GM21367 (cell line): ENCODE results near the gene ABI3BP.
"Not testable (repeated sequence)": the region's sequence is repeated elsewhere in the genome, so short reads cannot be mapped to it uniquely, and the experiment has no call there.

Source experiments
- ATAC-seq: cut with Tn5 transposase; IDR thresholded peaks from one replicate; pipeline ENCODE4 v1.9.1; 2021; ENCODE audit not compliant: unreplicated experiment

ABI3BP gene

DNA sequence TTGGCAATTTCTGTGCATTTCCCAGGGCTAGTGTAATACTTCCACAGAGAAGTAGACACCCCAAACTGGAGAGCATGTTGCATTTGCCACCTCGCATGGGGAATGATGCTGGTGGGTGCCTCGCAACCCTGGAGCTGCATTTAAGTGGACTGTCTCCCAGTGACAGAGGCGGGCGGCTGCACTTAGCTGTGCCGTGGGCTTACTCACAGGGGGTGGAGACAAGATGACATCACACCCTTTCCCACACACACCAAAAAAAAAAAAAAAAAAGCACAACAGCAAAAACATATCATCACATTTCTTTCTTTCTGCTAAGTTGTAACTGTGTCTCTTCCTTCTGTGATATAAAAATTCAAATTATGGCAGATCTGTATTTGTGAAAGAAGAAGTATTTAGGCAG is at the start of gene ABI3BP:
Gene ABI3BP, minus strand, starts transcription at position 113 of the 400 bp plus-strand sequence. Its CDS starts 37 bp downstream, at position 76.
- no peak for ATAC-seq

- no peak for ATAC-seq
Measured at GRCh38 chr3:101039285-101039684, 46.1 kb upstream of the ABI3BP start.

GRCh38 chr3:101038880-101039279 is 45.7 kb upstream of the ABI3BP start:
- no peak for ATAC-seq

- no peak for ATAC-seq
Measured at GRCh38 chr3:101038393-101038792, 45.2 kb upstream of the ABI3BP start.

DNA sequence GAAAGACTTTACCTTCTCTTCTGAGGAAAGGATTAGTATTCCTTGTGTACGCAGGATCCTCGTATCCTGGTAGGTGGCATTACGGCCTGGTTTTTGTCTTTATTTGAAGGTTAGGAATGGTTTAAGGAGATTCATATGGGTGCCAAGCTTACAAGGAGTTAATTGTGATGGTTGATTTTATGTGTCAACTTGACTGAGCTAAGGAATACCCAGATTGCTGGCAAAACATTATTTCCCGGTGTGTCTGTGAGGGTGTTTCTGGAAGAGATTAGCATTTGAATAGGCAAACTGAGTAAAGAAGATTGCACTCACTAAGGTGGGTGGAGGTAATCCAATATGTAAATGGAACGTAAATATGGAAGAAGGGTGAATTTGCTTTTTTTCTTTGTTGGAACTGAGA is 44.4 kb upstream of the ABI3BP start:
- no peak for ATAC-seq

- ATAC-seq, result no peak
Measured at GRCh38 chr3:101036676-101037075, 43.5 kb upstream of the ABI3BP start.

DNA sequence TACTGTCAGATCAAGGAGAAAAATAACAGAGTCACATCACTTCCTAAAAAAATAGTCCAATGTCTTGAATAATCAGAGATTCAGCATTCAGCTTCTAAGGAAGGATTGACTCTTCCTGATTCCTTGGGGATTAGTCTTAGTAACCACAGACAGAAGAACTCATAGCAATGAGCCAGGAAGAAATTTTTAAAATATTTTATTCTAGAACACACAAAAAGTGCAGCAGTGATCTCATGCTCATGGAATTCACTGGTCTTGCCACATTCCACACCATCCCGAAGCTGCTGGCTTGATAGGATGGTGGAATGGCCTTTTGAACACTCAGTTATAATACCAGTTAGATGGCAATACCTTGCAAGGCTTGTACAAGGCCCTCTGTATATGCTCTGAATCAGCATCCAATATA is 43.0 kb upstream of the ABI3BP start:
- ATAC-seq, result no peak

GRCh38 chr3:101027286-101027685 is 34.1 kb upstream of the ABI3BP start:
- no peak for ATAC-seq

- ATAC-seq, result no peak
Measured at GRCh38 chr3:101026881-101027280, 33.7 kb upstream of the ABI3BP start.

- no peak for ATAC-seq
Measured at GRCh38 chr3:101026244-101026643, 33.0 kb upstream of the ABI3BP start.

GRCh38 chr3:101020351-101021015 is 27.3 kb upstream of the ABI3BP start:
- ATAC-seq, result no peak

- ATAC-seq, result no peak
Measured at GRCh38 chr3:101017017-101017416, 23.8 kb upstream of the ABI3BP start.

DNA sequence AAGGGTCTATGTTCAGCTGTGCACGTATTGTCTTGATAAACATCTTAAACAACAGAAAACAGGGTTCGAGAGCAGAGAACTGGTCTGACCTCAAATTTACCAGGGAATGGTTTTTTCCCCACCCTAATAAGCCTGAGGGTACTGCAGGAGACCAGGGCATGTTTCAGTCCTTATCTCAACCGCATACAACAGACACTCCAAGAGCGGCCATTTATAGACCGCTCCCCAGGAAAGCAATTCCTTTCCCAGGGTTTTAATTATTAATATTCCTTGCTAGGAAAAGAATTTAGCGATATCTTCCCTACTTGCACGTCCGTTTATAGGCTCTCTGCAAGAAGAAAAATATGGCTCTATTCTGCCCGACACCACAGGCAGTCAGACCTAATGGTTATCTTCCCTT is 19.1 kb upstream of the ABI3BP start:
- not testable (repeated sequence) for ATAC-seq

DNA sequence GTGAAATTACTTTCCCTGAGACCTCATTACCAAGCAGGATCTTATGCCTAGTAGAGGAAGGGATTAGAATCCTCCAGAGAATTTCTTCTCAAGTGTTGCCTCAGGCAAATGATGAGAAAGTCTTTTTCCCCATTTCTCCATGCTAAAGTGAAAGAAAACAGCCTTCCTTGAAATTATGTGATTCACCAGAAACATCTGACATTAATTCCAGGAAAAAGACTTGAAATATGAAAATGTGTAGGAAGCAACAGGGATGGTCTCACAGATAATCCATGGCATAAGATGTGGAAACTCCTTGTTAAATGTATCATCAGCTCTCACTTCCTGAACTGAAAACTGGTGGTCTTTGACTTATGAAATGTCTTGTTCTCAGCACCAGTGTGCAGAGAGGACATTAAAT is 17.9 kb upstream of the ABI3BP start:
- ATAC-seq, result no peak

GRCh38 chr3:101010296-101010695 is 17.1 kb upstream of the ABI3BP start:
- no peak for ATAC-seq

DNA sequence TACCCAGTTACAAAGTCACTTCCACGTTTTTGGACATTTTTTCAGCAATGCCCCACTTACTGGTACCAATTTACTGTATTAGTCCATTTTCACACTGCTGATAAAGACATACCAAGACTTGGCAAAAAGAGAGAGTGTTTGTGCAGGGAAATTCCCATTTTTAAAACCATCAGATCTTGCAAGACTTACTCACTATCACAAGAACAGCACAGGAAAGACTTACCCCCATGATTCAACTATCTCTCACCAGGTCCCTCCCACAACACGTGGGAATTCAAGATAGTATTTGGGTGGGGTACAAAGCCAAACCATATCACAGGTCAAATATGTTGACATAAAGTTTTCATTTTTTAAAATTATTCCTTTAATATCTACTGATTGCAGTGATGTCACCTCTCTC is 16.2 kb upstream of the ABI3BP start:
- no peak for ATAC-seq

GRCh38 chr3:100999160-100999559 is 5.9 kb upstream of the ABI3BP start:
- ATAC-seq, result no peak

DNA sequence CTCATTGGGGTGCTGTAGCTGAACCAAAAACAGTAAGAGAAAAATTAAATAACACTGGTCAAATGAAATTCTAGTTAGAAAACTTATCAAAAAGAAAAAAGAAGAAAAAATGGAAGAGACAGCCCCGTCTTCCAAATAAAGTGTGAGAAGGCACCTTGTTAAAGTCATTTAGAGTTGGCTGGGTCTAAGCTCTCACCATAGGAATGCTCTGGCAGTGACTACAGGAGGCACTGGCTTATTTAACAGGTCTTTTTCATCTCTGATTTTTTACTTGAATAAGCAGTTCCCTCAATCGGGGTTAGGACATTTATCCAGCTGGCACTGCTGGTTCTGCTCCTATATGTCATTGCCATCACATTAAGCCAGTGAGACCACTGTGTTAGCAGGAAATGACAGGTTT is 1.6 kb upstream of the ABI3BP start:
- ATAC-seq, result no peak

DNA sequence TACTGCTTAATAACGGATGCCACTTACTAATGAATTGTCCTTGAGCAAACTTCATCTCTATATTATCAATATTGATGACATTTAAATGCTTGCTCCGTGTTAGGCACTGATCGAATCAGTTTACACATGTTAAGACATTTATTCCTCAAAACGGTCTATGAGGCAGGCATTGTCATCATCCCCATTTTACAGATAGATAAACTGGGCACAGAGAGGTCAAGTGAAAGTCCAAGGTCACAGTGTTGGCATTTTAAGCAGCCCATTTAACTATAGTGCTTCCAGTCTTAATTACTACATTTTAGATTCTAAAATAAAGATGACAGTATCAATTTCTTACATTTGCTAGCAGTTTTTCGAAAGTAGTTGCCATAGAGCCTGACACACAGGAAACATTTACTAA is 966 bp upstream of the ABI3BP start:
- no peak for ATAC-seq

DNA sequence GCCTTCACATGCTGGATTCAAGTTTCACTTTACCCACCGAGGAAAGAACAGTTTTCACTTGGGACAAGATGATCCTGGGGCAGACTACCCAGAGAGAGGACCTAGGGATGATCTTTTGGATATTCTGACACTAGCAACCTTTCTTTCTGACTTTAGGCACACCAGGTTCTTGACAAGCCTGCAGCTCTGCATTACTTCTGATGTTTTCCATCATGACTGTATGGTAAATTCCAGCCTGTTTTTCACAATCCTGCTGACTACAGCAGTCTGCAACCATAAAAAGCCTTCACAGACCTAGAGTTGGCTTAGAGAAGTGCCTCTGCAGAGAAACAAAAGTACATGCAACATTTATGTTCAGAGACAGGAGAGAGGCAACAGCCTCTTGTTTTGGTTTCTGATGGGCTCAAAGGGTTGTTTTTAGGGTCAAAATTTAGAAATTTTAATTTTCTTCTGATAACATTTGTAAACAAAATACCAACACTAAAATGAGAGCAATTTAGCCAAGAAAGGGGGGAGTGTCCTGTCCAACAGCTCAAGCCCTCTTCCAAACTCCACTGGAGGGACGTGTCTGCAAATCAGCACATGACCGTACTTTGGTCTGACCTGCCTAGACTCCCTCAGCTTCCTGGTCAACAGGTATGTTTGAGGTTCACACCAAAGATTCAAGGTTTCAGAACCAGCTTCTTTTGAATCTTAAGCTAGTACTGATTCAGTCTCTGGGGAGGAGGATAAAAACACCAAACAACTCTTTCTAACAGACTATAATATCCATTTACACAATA is 799 bp downstream of the ABI3BP start:
- ATAC-seq, result no peak

GRCh38 chr3:100988080-100988479 is 5.1 kb downstream of the ABI3BP start:
- ATAC-seq, result no peak

DNA sequence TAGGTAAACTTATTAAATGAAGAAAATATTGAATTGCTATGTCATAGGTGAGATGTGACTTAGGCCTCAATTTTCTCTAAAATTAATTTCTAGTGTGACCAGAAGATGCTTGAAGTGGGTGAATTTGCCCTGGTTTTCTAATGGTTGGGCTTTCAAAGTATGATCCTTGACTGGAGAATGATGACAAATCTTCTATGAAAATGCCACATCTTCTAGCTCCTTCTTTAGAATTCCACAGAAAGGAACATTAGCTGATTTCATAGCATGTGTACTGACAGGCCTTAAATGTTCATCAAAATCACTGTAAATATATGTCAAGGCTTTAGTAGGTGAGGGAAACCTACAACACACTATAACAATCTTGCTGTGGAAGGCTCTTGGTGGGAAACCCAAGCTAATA is 8.9 kb downstream of the ABI3BP start:
- ATAC-seq, result no peak

GRCh38 chr3:100982710-100983109 is 10.5 kb downstream of the ABI3BP start:
- ATAC-seq, result no peak
